HepG2 (cell line): ENCODE results near the gene STRA6. TPM values are rescaled to one million over a fixed set of nuclear protein-coding genes. Genes with fewer than 3 reads are reported as not detected.

ENCODE experiments used
- ATAC-seq: fragments of 200-7000 bp; cut with Tn5 transposase; 3 replicates; pipeline ENCODE4 v1.9.1; 2020; ENCODE audit warnings: mild to moderate bottlenecking, moderate library complexity
- BruUV-seq: library from RNA; stranded (reverse); fragments of 400-500 nt; replicated peaks from 2 replicates; lab custom pipeline; 2021; lab: Mats Ljungman, UMichigan
- CTCF ChIA-PET: fragments of 300-600 bp; formaldehyde crosslinking; extraction: SDS; loops from one replicate; lab custom pipeline; 2021; ENCODE audit warnings: low total read pairs, inconsistent platforms, low intra/inter-chr PET ratio; lab: Yijun Ruan, JAX
- POLR2A ChIA-PET: fragments of 350-600 bp; sonication (Branson Sonifier 250); formaldehyde crosslinking; loops from one replicate; lab custom pipeline; 2020; ENCODE audit warnings: antibody characterized with exemption, inconsistent platforms; lab: Yijun Ruan, JAX
- DNase-seq: peaks from one replicate; pipeline ENCODE4 v3.0.0-alpha.2; 2015; ENCODE audit warnings: low spot score
- FAIRE-seq: peaks from 3 replicates; lab custom pipeline; 2011; peaks lifted over from hg19 to GRCh38; lab: Jason Lieb, UNC
- H2AFZ ChIP-seq: one replicate; pipeline ENCODE4 v1.6.1; 2011; ENCODE audit warnings: low read length, inconsistent platforms
- H3K27ac ChIP-seq: fragments of 300-600 bp; 3 replicates; pipeline ENCODE4 v1.8.0; 2011; ENCODE audit warnings: mixed run types, mild to moderate bottlenecking, mixed read lengths, low read length, inconsistent platforms; ENCODE audit not compliant: insufficient read depth; ENCODE audit errors: extremely low read length
- H3K27me3 ChIP-seq, 2 experiments: fragments of 200-600 bp in 1 of 2; 2 replicates in 1 of 2; 3 replicates in 1 of 2; pipeline versions ENCODE4 v1.6.0 to v1.8.0; 2011; ENCODE audit warnings: low read length in 2 of 2, mild to moderate bottlenecking in 2 of 2, moderate library complexity in 2 of 2, inconsistent platforms in 1 of 2; ENCODE audit not compliant: insufficient read depth in 2 of 2, control insufficient read depth in 1 of 2
- H3K36me3 ChIP-seq, 2 experiments: fragments of 200-600 bp in 1 of 2; replicated peaks in 1 of 2; 2 replicates in 1 of 2; 3 replicates in 1 of 2; pipeline versions ENCODE4 v1.5.1 to v1.8.0; 2011; ENCODE audit warnings: low read length in 2 of 2, inconsistent platforms in 1 of 2; ENCODE audit not compliant: insufficient read depth in 2 of 2, control insufficient read depth in 1 of 2
- H3K4me1 ChIP-seq: 2 replicates; pipeline ENCODE4 v1.5.1; 2012; ENCODE audit warnings: low read length, inconsistent platforms; ENCODE audit not compliant: insufficient read depth
- H3K4me2 ChIP-seq: 2 replicates; pipeline ENCODE4 v1.6.0; 2011; ENCODE audit warnings: low read depth, low read length, inconsistent platforms
- H3K4me3 ChIP-seq, 3 experiments: fragments of 200-600 bp in 1 of 3; sonication (generic), shearing (Covaris generic) in 1 of 3; replicated peaks in 1 of 3; 2 replicates each; pipeline ENCODE4 v1.5.1; 2011 to 2016; ENCODE audit warnings: low read length in 3 of 3, inconsistent platforms in 2 of 3, low read depth in 2 of 3, mild to moderate bottlenecking in 2 of 3, control low read depth in 1 of 3, mixed read lengths in 1 of 3; ENCODE audit not compliant: insufficient read depth in 1 of 3
- H3K79me2 ChIP-seq: one replicate; pipeline ENCODE4 v1.6.1; 2011; ENCODE audit warnings: low read length, inconsistent platforms; ENCODE audit not compliant: insufficient read depth
- H3K9ac ChIP-seq: 2 replicates; pipeline ENCODE4 v1.6.0; 2011; ENCODE audit warnings: mild to moderate bottlenecking, low read depth, low read length, inconsistent platforms; ENCODE audit not compliant: insufficient read depth
- H3K9me3 ChIP-seq: 2 replicates; pipeline ENCODE4 v1.5.1; 2012; ENCODE audit warnings: mild to moderate bottlenecking, low read length
- H4K20me1 ChIP-seq: 2 replicates; pipeline ENCODE4 v1.6.0; 2011; ENCODE audit warnings: inconsistent platforms, mild to moderate bottlenecking, low read length, moderate library complexity; ENCODE audit not compliant: insufficient read depth
- ARID2 ChIP-seq: sonication (generic); formaldehyde crosslinking; IDR thresholded peaks from 2 replicates; pipeline ENCODE4 v1.8.1; 2022; ENCODE audit warnings: mild to moderate bottlenecking, missing genetic modification reagents, borderline replicate concordance
- GLI4 ChIP-seq: sonication (generic); formaldehyde crosslinking; IDR thresholded peaks from 2 replicates; pipeline ENCODE4 v1.5.1; 2020; ENCODE audit warnings: missing genetic modification reagents, mild to moderate bottlenecking, moderate library complexity, borderline replicate concordance
- KAT7 ChIP-seq: IDR thresholded peaks from 2 replicates; pipeline ENCODE4 v1.6.1; 2018; ENCODE audit warnings: borderline replicate concordance, missing compliant biosample characterization
- MED8 ChIP-seq: sonication (generic); formaldehyde crosslinking; IDR thresholded peaks from 2 replicates; pipeline ENCODE4 v1.8.1; 2023; ENCODE audit warnings: mild to moderate bottlenecking, missing genetic modification reagents; ENCODE audit not compliant: insufficient replicate concordance
- NFKBIZ ChIP-seq: IDR thresholded peaks from 2 replicates; pipeline ENCODE4 v1.6.1; 2018; ENCODE audit warnings: missing genetic modification reagents, missing compliant biosample characterization
- PRDM4 ChIP-seq: sonication (generic); formaldehyde crosslinking; IDR thresholded peaks from 2 replicates; pipeline ENCODE4 v1.9.0; 2021; ENCODE audit warnings: missing genetic modification reagents, borderline replicate concordance
- SNAI1 ChIP-seq: sonication (generic); formaldehyde crosslinking; IDR thresholded peaks from 2 replicates; pipeline ENCODE4 v1.5.0; 2020; ENCODE audit warnings: mild to moderate bottlenecking, missing genetic modification reagents, borderline replicate concordance
- TRAFD1 ChIP-seq: sonication (generic); formaldehyde crosslinking; IDR thresholded peaks from 2 replicates; pipeline ENCODE4 v1.5.1; 2020; ENCODE audit warnings: missing genetic modification reagents, mild to moderate bottlenecking, borderline replicate concordance
- ZBTB7A ChIP-seq: sonication (generic); formaldehyde crosslinking; IDR thresholded peaks from 2 replicates; pipeline ENCODE4 v1.8.0; 2022; ENCODE audit warnings: mild to moderate bottlenecking, missing genetic modification reagents
- ZNF329 ChIP-seq: sonication (generic); formaldehyde crosslinking; IDR thresholded peaks from 2 replicates; pipeline ENCODE4 v1.9.0; 2021; ENCODE audit warnings: low read depth, mild to moderate bottlenecking, missing genetic modification reagents
- ZNF343 ChIP-seq: sonication (generic); formaldehyde crosslinking; IDR thresholded peaks from 2 replicates; pipeline ENCODE4 v1.4.0; 2020; ENCODE audit warnings: mild to moderate bottlenecking, missing genetic modification reagents
- ZSCAN12 ChIP-seq: sonication (generic); formaldehyde crosslinking; IDR thresholded peaks from 2 replicates; pipeline ENCODE4 v1.9.0; 2021; ENCODE audit warnings: mild to moderate bottlenecking, missing genetic modification reagents
- WGBS: methylation state at CpG from one replicate; pipeline ENCODE4 v1.1.6; 2017; ENCODE audit warnings: low lambda C conversion rate; 5-methylcytosine and 5-hydroxymethylcytosine counted together
- in situ Hi-C: cut with HindIII; loops from 2 replicates; pipeline ENCODE4 v1.10.0; 2017; ENCODE audit warnings: low pct_unique_long_range_greater_than_20kb; ENCODE audit not compliant: extremely low pct_ligation_motif_present
- intact Hi-C: fragments of 100-400 bp; cut with micrococcal nuclease; formaldehyde crosslinking; loops from one replicate; pipeline ENCODE4 v1.10.0; 2022; ENCODE audit not compliant: unreplicated experiment
- polyA plus RNA-seq, 8 experiments: library from polyadenylated mRNA; depleted of rRNA in 3 of 8; stranded (reverse) in 7 of 8; unstranded in 1 of 8; fragments of >200 nt; fragmentation: Illumina TruSeq in 4 of 8; extraction: Trizol in 4 of 8; gene quantifications; 2 replicates each; pipeline versions ENCODE4 v1.2.1 to v1.2.3, GENCODE V29; 2011 to 2016; ENCODE audit warnings: low read depth in 4 of 8, missing spikeins in 1 of 8, mixed read lengths in 1 of 8; ENCODE audit not compliant: insufficient read depth in 1 of 8
- total RNA-seq, 5 experiments: library from RNA; depleted of rRNA; stranded (reverse); fragments of >200 nt; fragmentation: Illumina TruSeq; extraction: Trizol; gene quantifications; 2 replicates each; pipeline ENCODE4 v1.2.3, GENCODE V29; 2016; ENCODE audit warnings: low read depth in 1 of 5

Gene STRA6
- total and polyA plus RNA-seq, 2 of the 13 experiments (the other 11 are each of a cell fraction or from before 2014, with no cell fraction given), result 1.6 to 2.1 TPM

- 0% methylated on average over 2 of the region's 3 CpGs for WGBS
- intact Hi-C loops, result no loop called here
- H3K9me3 ChIP-seq, result no peaks in the 10 kb centered on the region
- H2AFZ ChIP-seq, result no peak overlapping the region
- H3K27me3 ChIP-seq, result peaks cover 0 to 20% of the 10 kb centered on the region in 2 experiments; a peak in 4 of 5 replicates
- FAIRE-seq (no peak), DNase-seq (no peak)
- no peak overlapping the region for H3K4me2 ChIP-seq
- CTCF ChIA-PET, result no interaction called here
- H3K4me1 ChIP-seq, result peaks cover 7% of the 10 kb centered on the region; the same call in 1 of the 2 replicates
- in situ Hi-C loops, result no loop called here
- POLR2A ChIA-PET, result no interaction called here
- TF ChIP-seq ZNF343 (CRISPR knock-in tag), result no peak
- TF ChIP-seq MED8 (CRISPR knock-in tag), result no peak
- TF ChIP-seq GLI4 (CRISPR knock-in tag), result no peak
- no peak for TF ChIP-seq TRAFD1
- no peak for TF ChIP-seq SNAI1 (CRISPR knock-in tag)
- TF ChIP-seq, all 625 proteins: peak for 0
- H3K79me2 ChIP-seq, result no peaks in the 10 kb centered on the region
- no peaks in the 10 kb centered on the region for H3K36me3 ChIP-seq
- H3K27ac ChIP-seq, result no peak overlapping the region
- no peak for ATAC-seq
- H3K9ac ChIP-seq, result no peak overlapping the region
- no peaks in the 10 kb centered on the region for H4K20me1 ChIP-seq
- no TSS peak for BruUV-seq
- no peak overlapping the region for H3K4me3 ChIP-seq
Observed at GRCh38 chr15:74229686-74230085, 27.1 kb upstream of the STRA6 start.

DNA sequence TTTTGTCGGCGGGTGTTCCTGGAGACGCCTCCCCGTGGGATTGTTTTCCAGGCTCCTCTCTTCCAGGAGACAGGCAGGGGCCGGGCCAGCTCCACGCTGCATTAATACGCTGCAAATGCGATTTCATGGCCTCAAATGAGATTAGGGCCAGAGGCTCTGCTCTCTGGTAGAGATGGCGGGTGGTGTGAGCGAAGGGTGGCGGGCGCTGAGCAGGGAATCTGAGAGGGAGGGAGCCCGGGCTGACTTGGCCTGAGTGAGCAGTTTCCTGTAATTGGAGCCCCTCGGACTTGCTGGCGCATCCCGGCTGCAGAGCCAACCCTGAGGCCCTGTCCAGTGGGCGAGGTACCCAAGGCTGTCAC lies 26.1 kb upstream of the STRA6 start:
- no peak for DNase-seq
- no peak for FAIRE-seq
- no peaks in the 10 kb centered on the region for H3K9me3 ChIP-seq
- H2AFZ ChIP-seq, result no peak overlapping the region
- H3K36me3 ChIP-seq, result no peaks in the 10 kb centered on the region
- POLR2A ChIA-PET, result no interaction called here
- CTCF ChIA-PET, result no interaction called here
- H3K27ac ChIP-seq, result no peak overlapping the region
- no peak overlapping the region for H3K4me2 ChIP-seq
- H3K79me2 ChIP-seq, result no peaks in the 10 kb centered on the region
- peaks cover 2 to 20% of the 10 kb centered on the region in 2 experiments; a peak in 2 of 5 replicates for H3K27me3 ChIP-seq
- BruUV-seq, result no TSS peak
- H3K4me1 ChIP-seq, result peaks cover 8% of the 10 kb centered on the region; the same call in 1 of the 2 replicates
- ATAC-seq, result no peak
- WGBS, result 75% methylated on average over 15 of the region's 17 CpGs
- in situ Hi-C loops (no loop called here), intact Hi-C loops (no loop called here)
- H3K4me3 ChIP-seq, result no peak overlapping the region
- H4K20me1 ChIP-seq, result no peaks in the 10 kb centered on the region
- no peak overlapping the region for H3K9ac ChIP-seq
- TF ChIP-seq ZBTB7A (CRISPR knock-in tag) (no peak), PRDM4 (CRISPR knock-in tag) (no peak), ZSCAN12 (CRISPR knock-in tag) (no peak), ZNF329 (CRISPR knock-in tag) (no peak), KAT7 (no peak), NFKBIZ (CRISPR knock-in tag) (no peak), ARID2 (CRISPR knock-in tag) (no peak)
